ENCODE data around the gene NUDCD3.
A peak's percentile ranks its signal among the peaks of the same experiment; 100 is the strongest.

The NUDCD3 gene

DNA sequence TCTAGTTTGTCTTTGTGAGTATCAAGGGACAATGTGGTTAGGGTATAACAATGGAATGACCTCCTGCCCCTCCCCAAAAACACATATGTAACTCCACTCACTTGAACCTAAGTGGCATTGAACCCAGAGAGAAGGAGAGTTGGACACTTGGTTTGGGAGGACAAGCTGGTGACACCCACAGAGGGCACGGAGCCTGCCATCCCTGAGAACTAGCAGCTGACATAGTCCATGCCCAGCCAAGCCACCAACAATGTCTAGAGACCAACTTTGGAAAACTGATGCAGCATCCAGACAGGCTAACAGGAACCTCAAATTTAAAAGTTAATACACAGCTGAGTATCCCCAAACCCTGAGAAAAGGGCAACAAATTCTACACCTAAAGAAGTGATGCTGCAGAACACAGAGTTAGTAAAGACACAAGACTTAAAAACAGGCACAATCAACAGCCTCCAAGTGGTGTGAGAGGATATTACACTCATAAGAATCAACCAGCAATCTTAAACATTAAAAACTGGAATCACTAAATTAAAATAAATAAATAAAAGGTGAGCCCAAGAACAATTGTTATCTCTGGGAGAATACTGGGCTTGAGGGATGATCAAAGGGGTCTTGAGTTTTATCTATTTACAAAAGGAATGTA, 27.2 kb downstream of the NUDCD3 start:
- intact Hi-C loops (cut with DNase I), result no loop called here
- peak in 1 of 42 donors; percentile 36 for DNase-seq

DNA sequence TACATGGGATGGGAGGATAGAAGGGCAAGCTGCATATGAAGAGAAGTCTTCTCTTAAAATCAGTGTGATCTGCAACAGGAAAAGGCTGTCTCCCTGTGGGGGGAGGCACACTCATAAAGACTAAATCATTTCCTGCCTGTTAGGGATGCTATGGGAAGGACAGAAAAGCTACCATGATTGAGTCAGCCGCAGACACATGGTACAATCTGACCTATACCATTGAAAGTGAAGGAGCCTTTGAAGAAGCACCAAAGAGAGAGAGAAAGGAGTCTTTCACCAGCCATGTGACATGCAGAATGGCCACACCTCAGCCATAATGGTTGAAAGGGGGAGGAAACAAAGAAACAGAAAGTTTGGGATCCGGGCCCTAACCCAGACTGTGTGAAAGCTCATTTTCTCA, 29.1 kb downstream of the NUDCD3 start:
- peak in 1 of 42 donors; percentile 24 for DNase-seq

DNA sequence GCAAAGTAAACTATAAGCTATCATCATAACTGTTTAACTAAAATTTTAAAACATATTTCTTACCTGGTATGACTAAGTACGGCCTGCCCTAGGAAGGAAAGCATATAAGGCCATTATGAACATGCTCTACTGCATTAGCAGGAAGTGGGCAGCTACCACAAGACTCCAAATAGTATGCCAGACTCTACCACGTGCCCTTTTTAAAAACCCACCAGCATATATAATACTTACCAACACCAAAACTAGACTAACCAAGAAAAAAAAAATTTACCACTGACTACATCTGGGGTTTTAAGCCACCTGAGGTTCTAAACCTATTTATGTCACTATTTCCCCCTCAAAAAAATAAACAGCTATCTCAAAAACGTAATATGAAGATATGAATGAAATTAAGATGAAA, 30.1 kb downstream of the NUDCD3 start:
- intact Hi-C loops (cut with DNase I), result no loop called here
- peak in 1 of 42 donors; percentile 16 for DNase-seq

More for the DNA sequence above, 29.1 kb downstream of the NUDCD3 start:
- intact Hi-C loops (cut with DNase I), result no loop called here

DNA sequence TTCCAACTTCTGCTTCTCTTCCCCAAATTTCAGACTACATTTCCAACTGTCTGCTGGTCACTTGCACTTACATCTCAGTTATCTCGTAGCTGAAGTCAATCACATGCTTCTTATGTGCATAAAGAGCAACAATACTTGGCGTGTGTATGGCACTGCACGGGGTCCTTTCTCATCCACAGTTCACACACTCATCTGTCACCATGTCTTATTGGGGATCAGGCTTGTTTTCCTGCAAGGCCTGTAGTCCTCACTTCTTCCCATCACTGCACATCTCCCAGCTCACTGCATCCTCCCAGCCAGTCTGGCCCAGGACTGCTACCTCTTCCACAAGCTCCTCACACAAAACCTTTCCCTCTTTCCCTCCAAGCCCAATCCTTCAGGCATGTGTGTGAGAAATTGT, 35.3 kb downstream of the NUDCD3 start:
- peak in 1 of 42 donors; percentile 33 for DNase-seq
- intact Hi-C loops (cut with DNase I), result no loop called here

DNA sequence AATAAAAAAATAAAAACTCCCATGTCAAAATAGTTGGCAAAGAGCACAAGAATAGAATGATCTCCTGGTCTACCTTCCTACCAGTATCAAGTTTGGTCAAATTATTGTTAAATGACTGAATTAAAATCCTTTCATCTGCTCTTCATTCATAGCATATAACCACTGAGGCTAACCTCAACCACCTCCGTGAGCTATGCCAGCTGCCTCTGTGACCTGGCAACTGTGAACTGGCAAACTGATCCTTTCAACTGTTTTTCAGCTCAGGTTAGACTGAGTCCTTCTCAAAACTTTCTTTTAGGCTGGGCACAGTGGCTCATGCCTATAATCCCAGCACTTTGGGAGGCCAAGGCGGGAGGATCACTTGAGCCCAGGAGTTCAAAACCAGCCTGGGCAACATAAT, 36.1 kb downstream of the NUDCD3 start:
- intact Hi-C loops (cut with DNase I), result no loop called here
- peak in 1 of 42 donors; percentile 16 for DNase-seq

DNA sequence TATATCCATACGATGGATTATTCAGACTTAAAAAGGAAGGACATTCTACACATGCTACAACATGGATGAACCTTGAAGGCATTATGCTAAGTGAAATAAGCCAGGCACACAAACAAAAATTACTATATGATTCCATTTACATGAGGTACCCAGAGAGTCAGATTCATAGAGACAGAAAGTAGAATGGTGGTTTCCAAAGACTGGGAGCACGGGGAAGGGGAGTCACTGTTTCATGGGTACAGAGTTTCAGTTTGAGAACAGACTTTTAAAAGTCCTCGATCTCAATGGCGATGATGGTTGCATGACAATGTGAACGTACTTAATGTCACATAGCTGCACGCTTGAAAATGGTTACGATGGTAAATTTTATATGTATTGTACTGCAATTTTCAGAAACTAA, 39.3 kb downstream of the NUDCD3 start:
- peak in 1 of 42 donors; percentile 25 for DNase-seq
- intact Hi-C loops (cut with DNase I), result no loop called here

DNA sequence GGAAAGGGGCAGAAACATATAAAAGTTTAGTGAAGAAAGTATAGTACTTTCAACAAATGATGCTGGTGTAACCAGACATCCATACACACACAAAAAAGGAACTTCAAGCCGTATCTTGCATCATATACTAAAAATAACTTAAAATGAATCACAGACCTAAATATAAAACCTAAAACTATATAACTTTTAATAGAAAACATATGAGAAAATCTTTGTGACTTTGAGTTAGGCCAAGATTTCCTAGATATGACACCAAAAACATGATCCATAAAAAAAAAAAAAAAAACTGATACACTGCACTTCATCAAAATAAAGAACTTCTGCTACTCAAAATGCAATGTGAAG, 40.9 kb downstream of the NUDCD3 start:
- no peak for DNase-seq
- intact Hi-C loops (cut with DNase I), result no loop called here

DNA sequence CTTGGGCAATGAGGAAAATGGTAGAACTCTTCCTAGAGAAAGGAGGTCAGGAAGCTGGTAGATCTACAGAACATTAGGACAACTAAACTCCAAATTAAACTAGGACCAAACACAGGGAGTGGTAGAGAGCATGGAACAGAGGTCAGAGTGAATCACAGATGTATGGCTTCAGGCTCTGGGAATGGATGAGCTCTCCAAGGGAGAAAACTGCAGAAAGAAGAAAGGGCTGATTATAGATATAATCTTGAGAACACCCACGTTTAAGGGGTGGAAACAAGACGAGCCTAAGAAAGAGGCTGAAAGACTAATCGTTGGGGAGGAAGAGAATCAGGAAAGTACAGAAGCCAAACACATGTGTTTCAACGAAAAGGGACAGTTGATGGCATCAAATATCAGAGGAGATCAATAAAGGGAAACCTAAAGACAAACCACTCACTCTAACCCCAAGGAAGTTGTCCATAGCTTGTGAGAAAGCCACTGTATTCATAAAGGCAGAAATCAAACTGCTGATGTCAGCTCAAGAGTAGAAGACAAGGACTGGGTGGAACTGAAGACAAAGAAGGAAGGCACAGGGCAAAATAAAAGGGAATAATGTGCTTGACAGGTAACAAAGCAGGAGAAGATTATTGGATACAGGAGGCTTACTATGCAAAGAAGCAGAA, 41.4 kb downstream of the NUDCD3 start:
- DNase-seq, result peak in 1 of 42 donors; percentile 14
- intact Hi-C loops (cut with DNase I), result no loop called here

DNA sequence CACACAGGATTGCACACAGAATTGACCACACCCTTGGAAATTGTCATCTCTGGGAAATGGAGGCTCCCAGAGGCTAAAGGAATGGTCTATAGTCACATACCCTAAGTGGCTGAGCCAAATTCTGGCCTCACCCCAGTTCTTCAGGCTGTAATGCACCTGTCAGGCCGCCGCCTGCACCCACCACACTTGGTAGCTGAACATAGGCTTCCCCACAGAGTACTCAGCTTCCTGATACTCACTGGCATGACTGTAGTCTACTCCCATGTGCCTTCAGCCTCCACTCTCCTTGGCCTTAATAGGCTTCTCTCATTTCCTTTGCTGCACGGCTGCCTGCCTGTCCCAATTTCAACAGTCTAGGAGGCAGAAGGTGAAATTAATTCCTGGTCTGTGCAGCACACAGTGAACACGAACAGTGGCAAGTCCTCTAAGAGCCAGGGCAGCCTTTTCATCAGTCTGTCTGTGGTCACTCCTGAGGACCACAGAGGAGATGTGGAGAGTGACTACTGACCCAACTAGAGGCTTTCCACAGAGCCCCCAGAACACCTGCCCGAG, 42.5 kb downstream of the NUDCD3 start:
- DNase-seq, result no peak
- intact Hi-C loops (cut with DNase I), result no loop called here

DNA sequence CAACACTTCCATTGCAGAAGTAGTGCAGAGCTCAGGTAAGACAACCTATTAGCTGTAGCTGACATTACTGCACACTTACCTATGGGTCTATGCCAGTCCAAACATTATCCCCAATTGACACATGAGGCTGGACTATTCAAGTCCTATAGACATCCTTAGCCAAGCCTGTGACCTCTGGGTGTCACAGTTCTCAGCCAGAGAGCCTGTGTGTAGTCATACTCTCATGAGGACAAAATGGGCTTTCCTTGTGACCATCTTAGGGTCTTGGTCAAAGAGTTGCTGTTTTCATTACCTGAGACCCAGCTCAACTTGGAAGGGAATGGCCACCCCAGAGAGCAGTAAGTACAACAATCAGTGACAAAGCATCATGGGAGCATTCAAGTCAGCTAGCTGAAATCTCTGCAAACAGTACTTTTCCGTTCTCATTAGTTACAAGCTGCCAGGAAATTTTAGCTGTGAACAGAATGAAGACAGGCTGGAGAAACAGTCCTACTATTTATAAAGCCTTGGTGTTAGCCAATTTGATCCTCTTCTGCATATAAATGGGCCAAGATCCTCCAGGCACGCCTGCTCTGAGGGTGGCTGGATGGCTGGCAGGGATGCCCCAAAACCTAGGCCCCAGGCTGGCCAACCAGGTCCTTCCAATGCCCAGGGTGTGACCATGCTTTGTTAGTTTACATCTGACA, 44.3 kb downstream of the NUDCD3 start:
- intact Hi-C loops (cut with DNase I), result no loop called here

DNA sequence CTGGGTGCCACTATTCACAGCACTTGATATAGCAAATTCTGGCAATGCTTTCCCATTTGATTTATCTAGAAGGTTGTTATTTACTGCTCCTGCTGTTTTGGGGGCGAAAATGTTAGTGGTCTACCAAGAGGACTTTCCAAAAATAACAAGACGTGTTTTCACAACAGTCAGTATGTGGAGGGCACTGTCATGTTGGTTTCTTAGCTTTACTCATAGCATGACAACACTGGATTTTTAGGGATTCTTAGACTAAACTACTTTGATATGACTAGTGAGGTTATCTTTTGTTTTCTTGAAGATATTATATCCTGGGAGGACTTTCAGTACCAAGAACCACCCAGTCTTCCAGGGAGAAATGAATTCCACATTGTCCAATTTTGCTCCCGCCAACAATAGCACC, 49.4 kb downstream of the NUDCD3 start:
- intact Hi-C loops (cut with DNase I), result no loop called here
- DNase-seq, result no peak

More for the DNA sequence above, 44.3 kb downstream of the NUDCD3 start:
- DNase-seq, result peak in 17 of 42 donors; percentile 27 to 69 (median 39)

DNA sequence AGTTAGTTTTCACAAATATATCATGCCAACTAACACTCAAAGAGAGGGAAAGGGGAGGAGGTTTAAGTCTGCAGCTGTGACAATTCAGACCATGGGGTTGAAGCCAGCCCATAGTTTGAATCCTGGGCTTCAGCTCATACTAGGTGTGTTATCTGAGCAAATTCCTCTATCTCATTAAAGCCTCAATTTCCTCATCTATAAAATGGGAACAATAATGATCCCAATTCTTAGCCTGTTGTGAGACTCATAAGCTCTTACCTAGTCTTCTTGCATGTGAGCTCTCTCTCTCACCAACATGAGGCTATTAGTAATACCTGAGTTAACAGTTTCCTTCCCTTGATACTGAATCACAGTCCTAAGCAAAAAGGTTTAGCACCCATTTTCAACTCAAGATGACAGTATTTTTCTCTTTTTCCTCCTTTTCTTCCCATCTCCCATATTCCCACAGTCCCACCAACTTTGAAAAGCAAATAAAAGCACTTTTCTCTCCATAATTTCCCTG, 49.8 kb downstream of the NUDCD3 start:
- intact Hi-C loops (cut with DNase I), result no loop called here
- no peak for DNase-seq

DNA sequence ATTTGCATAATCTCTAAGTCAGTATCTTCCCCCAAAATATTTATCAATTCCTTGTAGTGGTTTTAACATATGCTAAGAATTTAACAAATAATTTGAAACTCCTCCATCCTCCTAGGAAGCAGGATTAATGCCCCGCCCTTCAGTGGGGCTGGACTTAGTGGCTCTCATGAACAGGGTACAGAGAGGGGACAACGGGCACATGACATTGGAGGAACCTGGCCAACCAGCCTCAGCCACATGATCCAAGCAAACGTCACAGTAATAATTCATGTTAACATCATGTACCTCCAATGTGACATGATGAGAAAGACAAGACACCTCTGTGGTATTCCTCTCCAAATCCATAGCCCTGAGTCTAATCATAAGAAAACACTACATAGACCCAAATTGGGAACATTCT, 50.5 kb downstream of the NUDCD3 start:
- DNase-seq, result no peak
- intact Hi-C loops (cut with DNase I), result no loop called here

DNA sequence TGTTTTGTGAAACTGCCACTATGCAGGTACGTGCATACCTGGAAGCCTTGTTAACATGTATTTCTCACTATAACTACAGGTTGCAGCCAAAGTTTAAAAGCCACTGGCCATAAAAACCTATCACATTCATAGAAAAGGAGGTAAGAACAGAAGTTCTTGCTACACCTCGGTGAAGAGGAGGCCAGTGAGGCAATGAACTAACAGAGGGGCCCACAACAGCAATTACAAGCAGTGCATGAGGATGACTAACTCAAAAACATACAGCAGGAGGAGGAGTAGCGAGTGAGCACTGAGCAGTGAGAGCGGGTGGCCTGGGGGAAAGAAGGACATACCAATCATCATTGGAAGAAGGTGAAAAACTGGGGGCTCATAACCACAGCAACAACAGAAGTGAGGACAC, 51.6 kb downstream of the NUDCD3 start:
- DNase-seq, result no peak

DNA sequence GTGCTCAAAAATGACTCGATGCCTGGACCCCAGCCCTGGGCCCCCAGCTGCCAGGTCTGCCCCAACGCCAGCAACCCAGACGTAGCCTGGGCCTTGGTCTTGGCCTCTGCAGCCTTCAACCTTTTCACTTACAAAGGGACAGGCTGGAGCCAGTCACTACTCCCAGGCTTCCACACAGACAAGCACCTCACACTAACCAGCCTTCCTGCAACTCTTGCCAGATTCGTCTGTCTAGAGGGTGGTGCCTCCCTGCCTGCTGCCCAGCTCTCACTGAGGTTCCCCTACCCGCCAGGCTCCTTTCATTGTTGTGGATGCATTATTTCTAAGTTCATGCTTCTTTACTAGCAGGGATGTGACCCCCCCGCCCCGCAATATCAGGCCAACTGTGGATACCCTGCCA, 56.3 kb downstream of the NUDCD3 start:
- intact Hi-C loops (cut with DNase I), result no loop called here
- peak in 2 of 42 donors; percentile 30 to 44 for DNase-seq

More for the DNA sequence above, 51.6 kb downstream of the NUDCD3 start:
- intact Hi-C loops (cut with DNase I), result no loop called here

DNA sequence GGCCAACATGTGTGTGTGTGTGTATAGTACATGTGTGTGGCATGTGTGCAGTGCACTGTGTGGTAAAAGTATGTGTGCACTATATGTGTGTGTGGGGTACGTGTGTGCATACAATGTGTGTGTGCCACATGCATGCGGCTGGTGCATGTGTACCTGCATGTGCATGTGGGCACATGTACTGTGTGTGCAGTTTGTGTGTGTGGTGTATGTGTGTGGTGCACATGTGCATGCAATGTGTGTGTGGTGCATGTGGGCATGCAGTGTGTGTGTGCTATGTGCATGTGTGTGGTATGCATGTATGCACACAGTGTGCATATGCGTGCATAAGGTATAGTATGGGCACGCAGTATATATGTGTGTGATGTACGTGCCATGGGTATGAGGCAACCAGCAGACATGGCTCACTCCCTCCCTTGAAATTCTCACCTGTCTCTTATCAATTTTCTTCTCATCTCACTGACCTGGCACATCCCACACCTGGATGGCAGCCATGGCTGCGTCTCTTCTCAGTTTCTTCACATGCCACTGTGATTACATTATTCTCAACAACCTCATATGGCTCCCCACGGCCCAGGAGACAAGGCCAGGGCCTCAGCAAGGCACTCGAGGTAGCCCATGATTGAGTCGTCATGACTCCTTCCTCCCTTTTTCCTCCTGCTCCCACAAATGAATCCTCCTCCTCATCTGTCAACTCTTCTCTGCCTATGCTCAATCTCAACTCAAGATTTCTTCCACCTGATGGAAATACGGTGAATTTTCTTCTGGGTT, 57.0 kb downstream of the NUDCD3 start:
- intact Hi-C loops (cut with DNase I), result no loop called here

DNA sequence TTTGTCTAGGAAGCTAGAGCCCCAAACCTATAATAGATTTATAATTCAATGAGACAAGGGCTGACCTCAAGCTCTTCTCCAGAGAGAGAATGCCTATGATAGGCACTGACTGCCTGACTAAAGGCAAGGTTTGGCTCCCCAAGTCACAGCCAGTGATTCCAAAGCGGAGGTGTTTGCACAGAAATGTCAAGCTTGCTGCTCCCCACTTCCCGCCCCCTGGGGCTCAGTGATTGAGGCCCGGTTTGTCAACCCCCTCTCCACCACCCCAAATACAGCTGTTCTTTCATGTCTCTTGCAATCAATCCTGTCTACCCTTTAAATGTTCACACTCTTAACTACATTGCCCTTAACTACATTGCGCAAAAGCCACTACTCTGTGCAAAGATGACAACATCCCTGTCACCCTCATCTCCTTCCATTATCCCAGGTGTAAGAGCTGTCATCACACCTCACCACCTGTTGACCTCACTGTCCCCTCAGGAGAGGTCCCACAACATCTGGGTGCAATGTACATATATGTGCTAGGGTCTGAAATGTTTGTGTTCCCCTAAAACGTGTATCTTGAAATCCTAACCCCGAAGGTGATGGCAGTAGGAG, 58.0 kb downstream of the NUDCD3 start:
- intact Hi-C loops (cut with DNase I), result no loop called here
- DNase-seq, result peak in 41 of 42 donors; percentile 32 to 90 (median 64)

More for the DNA sequence above, 57.0 kb downstream of the NUDCD3 start:
- DNase-seq, result peak in 3 of 42 donors; percentile 33 to 56 (median 45)

DNA sequence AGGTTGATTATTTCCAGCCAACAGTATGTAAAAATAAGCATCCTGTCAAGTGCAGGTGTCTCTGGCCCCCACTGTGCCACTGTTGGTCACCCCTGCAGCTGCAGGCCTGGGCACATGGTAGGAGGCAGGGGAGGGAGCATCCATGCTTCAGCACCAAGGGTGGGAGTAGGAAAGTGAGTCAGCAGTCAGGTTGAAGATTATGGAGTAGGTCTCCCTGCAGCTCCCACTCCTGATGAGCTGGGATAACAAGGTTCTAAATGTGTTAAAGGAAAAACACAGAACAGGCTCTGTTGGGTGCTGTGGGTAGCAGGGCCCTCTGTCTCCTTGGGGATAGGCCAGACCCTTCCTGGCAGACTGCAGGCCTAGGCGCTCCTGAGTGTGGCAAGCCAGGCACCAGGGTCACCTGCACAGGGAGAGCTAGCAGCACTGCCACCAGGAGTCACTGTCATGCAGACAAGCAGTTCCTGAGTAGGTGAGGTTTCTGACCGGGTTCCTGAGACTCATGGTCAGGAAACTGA, 59.3 kb downstream of the NUDCD3 start:
- peak in 40 of 42 donors; percentile 20 to 88 (median 61) for DNase-seq
- intact Hi-C loops (cut with DNase I), result no loop called here
